Gastrocnemius medialis (tissue), 4 donors: ENCODE data around the gene PRCD. TPM values are rescaled to one million over a fixed set of nuclear protein-coding genes. Genes with fewer than 3 reads are reported as not detected.

Source experiments
- ATAC-seq, 2 donors: fragments of 150-250 bp; one replicate each; pipeline ENCODE4 v1.9.1; 2016
- DNase-seq, 2 donors: peaks; one replicate each; pipeline ENCODE4 v3.0.0-alpha.2; 2019
- H3K27ac ChIP-seq, 4 donors: fragments of 200-600 bp; sonication (generic); 1 replicate in 1 of 4; 2 replicates in 3 of 4; pipeline ENCODE4 v1.5.1; 2016 to 2018; ENCODE audit warnings: mild to moderate bottlenecking in 2 of 4, moderate library complexity in 1 of 4
- H3K27me3 ChIP-seq, 3 donors: fragments of 200-600 bp; sonication (generic) in 2 of 3; 1 replicate in 1 of 3; 2 replicates in 2 of 3; pipeline versions ENCODE4 v1.5.1 to v1.6.0; 2016 to 2019; ENCODE audit warnings: mild to moderate bottlenecking in 1 of 3, moderate library complexity in 1 of 3
- H3K36me3 ChIP-seq, 2 donors: fragments of 200-600 bp; sonication (generic) in 1 of 2; one replicate each; pipeline ENCODE4 v1.5.1; 2017 to 2018
- H3K4me1 ChIP-seq, 2 donors: fragments of 200-600 bp; sonication (generic) in 1 of 2; one replicate each; pipeline ENCODE4 v1.5.1; 2016 to 2017; ENCODE audit warnings: mild to moderate bottlenecking in 2 of 2
- H3K4me3 ChIP-seq, 4 donors: fragments of 200-600 bp; sonication (generic) in 3 of 4; 1 replicate in 1 of 4; 2 replicates in 3 of 4; pipeline ENCODE4 v1.5.1; 2016 to 2019; ENCODE audit warnings: mild to moderate bottlenecking in 2 of 4
- H3K9me3 ChIP-seq, 3 donors: fragments of 200-600 bp; sonication (generic) in 2 of 3; 1 replicate in 1 of 3; 2 replicates in 2 of 3; pipeline ENCODE4 v1.5.1; 2016 to 2019
- POLR2A ChIP-seq, 2 donors: fragments of 450-650 bp; IDR thresholded peaks; one replicate each; pipeline ENCODE4 v1.6.1; 2017; ENCODE audit warnings: antibody characterized with exemption in 2 of 2, mild to moderate bottlenecking in 2 of 2, moderate library complexity in 2 of 2
- in situ Hi-C, 4 donors: fragments of 200-750 bp; cut with MboI; loops; one replicate each; pipeline versions ENCODE4 v1.15.0 to v1.8.0; 2017; ENCODE audit warnings: low sequenced_read_pairs in 4 of 4
- intact Hi-C: fragments of 100-400 bp; cut with DNase I; formaldehyde crosslinking; loops from one replicate; pipeline ENCODE4 v1.15.1; 2023; ENCODE audit warnings: low total_unique reads
- total RNA-seq, 4 donors: library from RNA; depleted of rRNA; stranded (reverse); fragments of >200 nt; gene quantifications; one replicate each; pipeline versions ENCODE4 v1.1.0 to v1.2.3, GENCODE V29; 2016
- TF ChIP-seq, protein P1 (sequence below), 5 experiments: fragments of 450-650 bp in 3 of 5; fragments of 200-600 bp in 2 of 5; sonication (generic) in 2 of 5; IDR thresholded peaks in 4 of 5; conservative IDR thresholded peaks in 1 of 5; 1 replicate in 4 of 5; 2 replicates in 1 of 5; pipeline ENCODE4 v1.5.1; 2016 to 2019; ENCODE audit warnings: antibody characterized with exemption in 5 of 5, mild to moderate bottlenecking in 3 of 5, moderate library complexity in 3 of 5

PRCD gene
- total RNA-seq, 4 donors from 2014 or later: 0.33 to 3.7 (median 1.1) TPM; not detected in 1

DNA sequence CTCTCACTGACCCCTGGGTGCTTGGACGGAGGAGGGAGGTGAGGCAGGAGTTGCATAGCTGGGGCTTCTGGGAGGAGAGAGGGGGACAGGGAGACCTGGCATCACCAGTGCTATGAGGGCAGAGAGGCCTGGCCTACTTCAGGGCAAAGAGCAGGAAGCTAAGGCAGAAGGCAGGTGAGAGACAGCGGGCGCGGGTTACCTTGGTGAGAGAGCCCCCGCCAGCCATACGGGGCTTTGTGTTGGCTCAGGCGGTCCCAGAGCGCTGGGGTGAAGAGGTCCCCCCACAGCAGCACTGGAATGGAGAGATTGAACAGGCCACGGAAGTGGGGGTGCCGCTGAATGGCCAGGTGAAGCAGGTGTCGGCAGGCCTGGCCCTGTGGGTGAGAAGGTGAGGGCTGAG is 34.3 kb downstream of the PRCD start:
- intact Hi-C loops: no loop called here
- H3K4me1 ChIP-seq: peaks cover 13% of the 10 kb centered on the region in 2 donors
- H3K9me3 ChIP-seq: no peaks in the 10 kb centered on the region
- H3K27me3 ChIP-seq: no peaks in the 10 kb centered on the region
- in situ Hi-C loops: loop anchor here in 1 of 4 donors (25.0 kb wide), 1 partner anchor 138 kb away; the partner anchor contains the start of gene MXRA7
- no peak for ATAC-seq
- no peak for DNase-seq
- no peak overlapping the region for H3K27ac ChIP-seq
- TF ChIP-seq, protein P1, sequence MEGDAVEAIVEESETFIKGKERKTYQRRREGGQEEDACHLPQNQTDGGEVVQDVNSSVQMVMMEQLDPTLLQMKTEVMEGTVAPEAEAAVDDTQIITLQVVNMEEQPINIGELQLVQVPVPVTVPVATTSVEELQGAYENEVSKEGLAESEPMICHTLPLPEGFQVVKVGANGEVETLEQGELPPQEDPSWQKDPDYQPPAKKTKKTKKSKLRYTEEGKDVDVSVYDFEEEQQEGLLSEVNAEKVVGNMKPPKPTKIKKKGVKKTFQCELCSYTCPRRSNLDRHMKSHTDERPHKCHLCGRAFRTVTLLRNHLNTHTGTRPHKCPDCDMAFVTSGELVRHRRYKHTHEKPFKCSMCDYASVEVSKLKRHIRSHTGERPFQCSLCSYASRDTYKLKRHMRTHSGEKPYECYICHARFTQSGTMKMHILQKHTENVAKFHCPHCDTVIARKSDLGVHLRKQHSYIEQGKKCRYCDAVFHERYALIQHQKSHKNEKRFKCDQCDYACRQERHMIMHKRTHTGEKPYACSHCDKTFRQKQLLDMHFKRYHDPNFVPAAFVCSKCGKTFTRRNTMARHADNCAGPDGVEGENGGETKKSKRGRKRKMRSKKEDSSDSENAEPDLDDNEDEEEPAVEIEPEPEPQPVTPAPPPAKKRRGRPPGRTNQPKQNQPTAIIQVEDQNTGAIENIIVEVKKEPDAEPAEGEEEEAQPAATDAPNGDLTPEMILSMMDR (IDR thresholded peaks at IDR 0.05 in 4 of 5, conservative IDR thresholded peaks at IDR 0.05 in 1 of 5): no peak
- no peak for TF ChIP-seq POLR2A (IDR thresholded peaks at IDR 0.05)
- no peaks in the 10 kb centered on the region for H3K36me3 ChIP-seq
- no peak overlapping the region for H3K4me3 ChIP-seq

DNA sequence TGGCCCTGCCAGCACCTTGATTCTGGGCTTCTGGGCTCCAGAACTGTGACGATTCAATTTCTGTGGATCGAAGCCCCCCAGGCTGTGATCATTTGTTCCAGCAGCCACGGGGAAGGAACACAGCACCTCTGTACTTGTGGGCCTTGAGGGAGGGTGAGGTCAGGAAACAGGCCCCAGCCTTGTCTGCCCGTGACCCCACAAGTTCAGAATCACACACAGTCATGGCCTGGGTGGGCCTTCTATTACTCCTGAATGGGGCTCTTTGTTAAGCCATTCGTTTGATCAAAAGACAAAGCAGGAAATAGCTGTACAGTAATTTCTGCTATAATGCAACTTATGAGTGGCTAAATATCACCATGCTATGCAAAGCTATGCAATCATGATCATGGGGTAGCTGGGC is 35.7 kb downstream of the PRCD start:
- intact Hi-C loops: no loop called here

DNA sequence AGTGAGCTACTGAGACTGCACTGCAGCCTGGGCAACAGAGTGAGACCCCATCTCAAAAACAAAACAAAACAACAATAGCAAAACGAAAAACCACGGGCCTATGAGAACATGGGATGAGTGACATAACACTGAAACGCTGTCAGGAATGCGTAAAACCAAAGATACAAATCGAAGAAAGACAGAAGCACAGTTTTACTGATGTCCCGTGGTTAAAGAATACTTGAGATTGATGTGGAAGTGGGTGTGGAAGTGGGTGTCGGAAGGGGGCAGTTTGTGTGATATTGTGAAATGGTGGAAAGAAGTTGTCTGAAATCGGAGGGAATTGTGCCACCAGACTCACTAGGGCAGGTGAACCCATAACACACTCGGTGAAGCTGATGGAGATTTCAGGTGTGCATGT is 36.3 kb downstream of the PRCD start:
- no peak overlapping the region for H3K27ac ChIP-seq
- no peaks in the 10 kb centered on the region for H3K9me3 ChIP-seq
- TF ChIP-seq POLR2A (IDR thresholded peaks at IDR 0.05): no peak
- TF ChIP-seq, protein P1 (IDR thresholded peaks at IDR 0.05 in 4 of 5, conservative IDR thresholded peaks at IDR 0.05 in 1 of 5): no peak
- ATAC-seq (no peak), DNase-seq (no peak)
- H3K27me3 ChIP-seq: no peaks in the 10 kb centered on the region
- intact Hi-C loops: no loop called here
- H3K36me3 ChIP-seq: no peaks in the 10 kb centered on the region
- H3K4me1 ChIP-seq: peaks cover 11 to 14% of the 10 kb centered on the region in 2 donors
- no peak overlapping the region for H3K4me3 ChIP-seq
- in situ Hi-C loops: no loop called here

More for the DNA sequence above, 35.7 kb downstream of the PRCD start:
- H3K27ac ChIP-seq: no peak overlapping the region
- H3K4me3 ChIP-seq: no peak overlapping the region
- in situ Hi-C loops: no loop called here
- peaks cover 5 to 10% of the 10 kb centered on the region in 2 donors for H3K4me1 ChIP-seq
- no peaks in the 10 kb centered on the region for H3K9me3 ChIP-seq
- ATAC-seq: no peak
- no peaks in the 10 kb centered on the region for H3K27me3 ChIP-seq
- DNase-seq: no peak
- no peaks in the 10 kb centered on the region for H3K36me3 ChIP-seq
- TF ChIP-seq, protein P1 (IDR thresholded peaks at IDR 0.05 in 4 of 5, conservative IDR thresholded peaks at IDR 0.05 in 1 of 5): no peak
- no peak for TF ChIP-seq POLR2A (IDR thresholded peaks at IDR 0.05)

DNA sequence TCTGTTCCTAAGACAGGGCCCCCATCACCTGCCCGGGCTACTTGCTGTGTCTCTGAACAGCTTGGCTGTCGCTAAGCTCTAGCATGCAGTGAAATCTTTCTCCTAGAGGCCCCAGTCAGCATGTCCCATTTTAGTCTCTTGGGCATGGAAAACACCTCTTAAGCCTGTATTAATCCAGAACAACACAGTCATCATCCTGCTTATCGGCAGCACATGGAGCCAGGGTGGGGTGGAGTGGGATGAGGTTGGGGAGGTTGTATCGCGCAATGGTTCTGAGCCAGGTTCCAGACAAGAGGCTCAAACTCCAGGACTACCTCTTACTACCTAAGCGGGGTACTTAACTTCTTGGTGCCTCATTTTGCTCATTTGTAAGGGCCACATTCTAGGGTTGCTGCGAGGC is 38.0 kb downstream of the PRCD start:
- ATAC-seq (no peak), DNase-seq (no peak)
- H3K9me3 ChIP-seq: no peaks in the 10 kb centered on the region
- H3K27ac ChIP-seq: no peak overlapping the region
- in situ Hi-C loops (no loop called here), intact Hi-C loops (no loop called here)
- no peaks in the 10 kb centered on the region for H3K27me3 ChIP-seq
- no peaks in the 10 kb centered on the region for H3K36me3 ChIP-seq
- H3K4me3 ChIP-seq: no peak overlapping the region
- TF ChIP-seq, protein P1 (IDR thresholded peaks at IDR 0.05 in 4 of 5, conservative IDR thresholded peaks at IDR 0.05 in 1 of 5): no peak
- TF ChIP-seq POLR2A (IDR thresholded peaks at IDR 0.05): no peak
- H3K4me1 ChIP-seq: peaks cover 14 to 18% of the 10 kb centered on the region in 2 donors

DNA sequence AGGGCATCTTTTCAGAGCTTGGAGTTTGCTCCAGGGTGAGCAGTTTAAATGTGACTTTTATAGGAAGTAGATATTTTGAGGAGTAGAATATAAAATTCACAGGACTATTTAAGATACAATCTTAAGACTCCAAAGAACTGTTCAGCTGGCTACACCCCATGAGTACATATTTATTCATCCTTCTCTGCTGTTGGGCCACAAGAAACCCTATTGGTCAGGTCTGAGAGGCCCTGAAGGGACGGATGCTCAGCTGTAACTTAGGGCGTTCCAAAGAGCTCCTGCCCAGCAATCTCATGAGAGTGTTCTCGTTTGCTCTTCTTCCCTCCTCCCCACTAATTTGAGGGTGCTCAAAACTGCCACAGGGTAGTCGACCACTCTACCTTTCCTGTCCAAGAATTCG is 38.5 kb downstream of the PRCD start:
- ATAC-seq (no peak), DNase-seq (no peak)
- TF ChIP-seq, protein P1 (IDR thresholded peaks at IDR 0.05 in 4 of 5, conservative IDR thresholded peaks at IDR 0.05 in 1 of 5): no peak
- no peak for TF ChIP-seq POLR2A (IDR thresholded peaks at IDR 0.05)
- intact Hi-C loops: no loop called here
- no peaks in the 10 kb centered on the region for H3K27me3 ChIP-seq
- no peaks in the 10 kb centered on the region for H3K9me3 ChIP-seq
- H3K27ac ChIP-seq: no peak overlapping the region
- peaks cover 14 to 18% of the 10 kb centered on the region in 2 donors for H3K4me1 ChIP-seq
- in situ Hi-C loops: no loop called here
- H3K4me3 ChIP-seq: no peak overlapping the region
- H3K36me3 ChIP-seq: no peaks in the 10 kb centered on the region
